H1 (cell line): Measurements from ENCODE around the gene TNS2. TPM values are rescaled to one million over a fixed set of nuclear protein-coding genes. Genes with fewer than 3 reads are reported as not detected.

Experiments
- CTCF ChIP-seq, 3 experiments: IDR thresholded peaks; 1 replicate in 2 of 3; 2 replicates in 1 of 3; pipeline versions ENCODE4 v1.5.1 to v1.6.1; 2011; ENCODE audit warnings: low read length in 3 of 3, mild to moderate bottlenecking in 3 of 3, inconsistent platforms in 2 of 3, low read depth in 1 of 3, moderate library complexity in 1 of 3; ENCODE audit not compliant: insufficient read depth in 1 of 3; ENCODE audit errors: control extremely low read depth in 1 of 3
- polyA plus RNA-seq, 7 experiments: library from polyadenylated mRNA; depleted of rRNA in 3 of 7; stranded (reverse) in 5 of 7; unstranded in 2 of 7; fragments of >200 nt in 5 of 7; fragments of 200-250 nt in 2 of 7; gene quantifications; 1 replicate in 5 of 7; 2 replicates in 1 of 7; 4 replicates in 1 of 7; pipeline versions ENCODE4 v1.2.1 to v1.2.3, GENCODE V29; 2011 to 2013; ENCODE audit warnings: missing spikeins in 2 of 7, mixed read lengths in 2 of 7
- total RNA-seq: library from RNA; stranded (reverse); fragmentation: NEBNext Ultra II Directional; extraction: Animal tissue kit (Norgen Biotek cat#: 25700); gene quantifications from 2 replicates; pipeline ENCODE4 v1.2.1, GENCODE V29; 2021

The TNS2 gene
- total and polyA plus RNA-seq, 2 of the 8 experiments (the other 6 are each of a cell fraction or from before 2014, with no cell fraction given): 2.8 to 4.7 TPM

DNA sequence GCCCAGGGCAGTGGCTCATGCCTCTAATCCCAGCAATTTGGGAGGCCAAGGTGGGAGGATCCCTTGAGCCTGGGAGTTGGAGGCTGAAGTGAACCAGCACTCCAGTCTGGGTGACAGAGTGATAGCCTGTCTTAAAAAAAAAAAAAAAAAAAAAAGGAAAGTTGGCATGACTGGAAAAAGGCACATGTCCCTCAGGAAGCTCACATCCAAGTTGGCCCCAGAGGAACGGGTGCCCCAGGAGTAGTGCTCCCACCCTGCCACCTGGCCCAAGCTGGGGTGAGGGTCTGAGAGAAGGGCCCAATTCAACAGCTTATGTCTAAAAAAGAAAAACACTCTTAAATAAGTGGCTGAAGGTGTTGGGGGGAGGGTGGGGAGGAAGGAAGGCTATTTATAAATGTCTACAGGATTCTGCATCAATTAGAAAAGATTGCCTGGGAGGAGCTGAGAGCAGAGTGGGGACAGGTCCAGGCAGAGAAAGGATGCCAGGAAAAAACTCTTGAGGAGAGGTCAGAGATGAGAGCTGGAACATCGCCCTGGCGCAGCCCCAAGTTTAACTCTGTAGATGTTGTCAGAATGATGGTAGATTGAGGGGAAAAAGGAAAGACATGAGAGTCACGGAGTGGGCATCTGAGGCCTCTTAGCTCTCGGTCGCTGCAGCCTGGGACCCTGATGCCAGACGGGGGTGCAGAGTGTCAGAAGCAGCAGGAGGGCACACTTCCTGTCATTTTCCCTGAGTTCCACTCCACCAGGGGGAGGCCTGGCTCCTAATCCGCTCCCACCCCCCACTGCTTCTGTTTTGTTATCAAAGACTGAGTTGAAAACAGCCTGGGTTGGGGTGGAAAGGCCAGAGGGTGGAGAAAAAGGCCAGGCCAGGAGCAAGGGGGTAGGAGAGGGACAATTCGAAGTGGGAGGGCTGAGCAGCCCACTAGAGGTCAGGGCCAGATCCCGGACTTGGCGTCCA is 22.0 kb downstream of the TNS2 start (continued):
- peak in 2 of 3 experiments; percentile 7 to 9; a peak in 1 of 4 replicates for TF ChIP-seq CTCF (IDR thresholded peaks at IDR 0.05; ENCODE audit: control extremely low read depth in 1 of 3, insufficient read depth in 1 of 3, low read depth in 1 of 3, low read length in 3 of 3)
